ENCODE results near the gene SERPINB6.
"Not testable (repeated sequence)": the region's sequence is repeated elsewhere in the genome, so short reads cannot be mapped to it uniquely, and the experiment has no call there.

The SERPINB6 gene

DNA sequence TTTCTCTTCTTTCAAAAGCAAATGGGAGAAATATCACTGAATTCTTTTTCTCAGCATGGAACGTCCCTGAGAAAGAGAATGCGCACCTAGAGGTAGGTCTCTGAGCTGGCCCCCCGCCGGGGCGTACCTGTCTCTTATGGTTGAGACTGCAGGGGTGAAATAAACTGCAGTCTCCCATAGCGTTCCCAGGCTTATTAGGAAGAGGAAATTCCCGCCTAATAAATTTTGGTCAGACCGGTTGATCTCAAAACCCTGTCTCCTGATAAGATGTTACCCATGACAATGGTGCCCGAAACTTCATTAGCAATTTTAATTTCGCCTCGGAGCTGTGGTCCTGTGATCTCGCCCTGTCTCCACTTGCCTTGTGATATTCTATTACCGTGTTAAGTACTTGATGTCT is 43.4 kb downstream of the SERPINB6 start:
- in situ Hi-C loops (cut with HindIII; ENCODE audit: low pct_ligation_motif_present, low pct_unique_long_range_greater_than_20kb, low sequenced_read_pairs); DNase-seq: not testable (repeated sequence)

DNA sequence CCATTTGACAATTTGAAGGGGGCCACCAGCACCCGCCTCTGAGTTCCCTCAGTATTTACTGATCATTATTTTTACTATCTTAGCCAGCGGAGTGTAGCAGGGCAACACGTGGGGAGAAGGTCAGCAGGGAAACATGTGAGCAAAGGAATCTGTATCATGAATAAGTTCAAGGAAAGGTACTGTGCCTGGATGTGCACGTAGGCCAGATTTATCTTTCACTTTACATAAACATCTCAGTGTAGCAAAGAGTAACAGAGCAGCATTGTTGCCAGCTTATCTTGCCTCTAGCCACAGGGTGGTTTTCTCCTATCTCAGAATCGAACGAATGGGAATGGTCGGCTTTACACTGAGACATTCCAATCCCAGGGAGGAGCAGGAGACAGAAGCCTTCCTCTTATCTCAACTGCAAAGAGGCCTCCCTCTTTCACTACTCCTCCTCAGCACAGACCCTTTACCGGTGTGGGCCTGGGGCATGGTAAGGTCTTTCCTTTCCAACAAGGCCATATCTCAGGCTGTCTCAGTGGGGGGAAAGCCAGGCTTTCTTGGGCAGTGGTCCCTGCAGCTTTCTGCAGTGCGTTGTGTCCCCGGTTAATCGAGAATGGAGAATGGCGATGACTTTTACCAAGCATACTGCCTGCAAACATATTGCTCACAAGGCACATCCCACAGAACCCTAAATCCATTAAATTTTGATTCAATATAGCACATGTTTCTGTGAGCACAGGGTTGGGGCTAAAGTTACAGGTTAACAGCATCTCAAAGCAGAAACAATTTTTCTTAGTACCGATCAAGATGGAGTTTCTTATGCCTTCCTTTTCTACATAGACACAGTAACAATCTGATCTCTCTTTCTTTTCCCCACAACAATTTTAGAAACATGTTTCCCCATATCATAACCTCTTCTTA is 45.3 kb downstream of the SERPINB6 start:
- DNase-seq; in situ Hi-C loops (cut with HindIII; ENCODE audit: low pct_ligation_motif_present, low pct_unique_long_range_greater_than_20kb, low sequenced_read_pairs): not testable (repeated sequence)

DNA sequence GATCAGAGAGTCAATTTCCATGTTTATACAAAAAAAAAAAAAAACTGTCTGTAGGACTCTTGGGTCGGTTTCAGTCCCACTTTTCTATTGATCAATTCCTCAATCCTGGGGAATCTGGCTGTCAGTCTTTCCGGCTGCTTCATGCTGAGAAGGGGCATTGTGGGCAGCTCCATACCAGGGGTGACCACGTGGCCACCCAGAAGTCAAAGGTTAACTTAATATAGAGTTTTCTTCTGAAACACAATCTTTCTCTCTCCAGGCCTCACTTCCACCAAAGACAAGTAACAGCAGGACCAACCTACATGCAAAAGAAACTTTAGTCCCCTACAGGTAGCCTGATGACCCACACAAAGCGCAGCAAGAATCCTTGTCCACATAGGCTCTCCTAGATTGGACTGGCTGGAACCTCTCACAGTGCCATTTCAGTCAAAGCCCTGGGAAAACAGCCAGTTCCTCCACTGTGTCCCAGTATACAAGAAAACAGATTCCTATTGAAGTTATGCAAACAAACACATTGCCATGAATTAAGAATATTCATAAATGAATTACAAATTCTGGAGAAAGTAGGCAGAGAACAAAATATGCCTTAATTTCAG is 49.7 kb downstream of the SERPINB6 start:
- no peak for DNase-seq
- in situ Hi-C loops (cut with HindIII; ENCODE audit: low pct_ligation_motif_present, low pct_unique_long_range_greater_than_20kb, low sequenced_read_pairs): no loop called here

DNA sequence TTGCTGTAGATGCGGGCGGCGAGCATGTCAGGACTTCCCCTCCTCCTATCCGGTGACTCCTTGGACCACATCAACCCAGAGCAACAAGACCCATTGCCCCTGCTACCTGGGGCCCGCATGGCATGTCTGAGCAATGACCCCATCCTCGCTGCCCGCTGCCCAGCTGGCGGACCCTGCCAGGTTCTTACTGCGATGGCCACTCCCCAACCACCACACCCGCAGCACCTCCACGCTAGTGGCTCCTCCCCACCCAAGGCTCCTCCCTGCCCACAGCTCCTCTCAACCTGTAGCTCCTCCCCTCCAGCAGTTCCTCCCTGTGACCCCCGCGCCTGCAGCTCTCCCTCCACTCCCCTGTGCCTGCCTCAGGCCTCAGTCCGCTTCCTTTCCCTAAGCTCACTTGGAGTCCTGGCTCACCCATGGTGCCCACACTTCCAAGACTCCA is 50.7 kb downstream of the SERPINB6 start:
- DNase-seq: no peak
- in situ Hi-C loops (cut with HindIII; ENCODE audit: low pct_ligation_motif_present, low pct_unique_long_range_greater_than_20kb, low sequenced_read_pairs): no loop called here

DNA sequence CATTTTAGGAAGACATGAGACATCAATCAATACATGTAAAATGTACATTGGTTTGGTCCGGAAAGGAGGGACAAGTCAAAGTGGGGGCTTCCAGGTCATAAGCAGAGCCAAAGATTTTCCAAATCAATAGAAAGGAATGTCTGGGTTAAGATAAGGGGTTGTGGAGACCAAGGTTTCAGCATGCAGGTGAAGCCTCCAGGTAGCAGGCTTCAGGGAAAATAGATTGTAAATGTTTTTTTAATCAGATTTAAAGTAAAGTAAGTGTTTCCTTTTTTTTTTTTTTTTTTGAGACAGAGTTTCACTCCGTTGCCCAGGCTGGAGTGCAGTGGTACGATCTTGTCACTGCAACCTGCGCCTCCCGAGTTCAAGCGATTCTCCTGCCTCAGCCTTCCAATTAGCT is 51.5 kb downstream of the SERPINB6 start:
- no peak for DNase-seq
- in situ Hi-C loops (cut with HindIII; ENCODE audit: low pct_ligation_motif_present, low pct_unique_long_range_greater_than_20kb, low sequenced_read_pairs): no loop called here

DNA sequence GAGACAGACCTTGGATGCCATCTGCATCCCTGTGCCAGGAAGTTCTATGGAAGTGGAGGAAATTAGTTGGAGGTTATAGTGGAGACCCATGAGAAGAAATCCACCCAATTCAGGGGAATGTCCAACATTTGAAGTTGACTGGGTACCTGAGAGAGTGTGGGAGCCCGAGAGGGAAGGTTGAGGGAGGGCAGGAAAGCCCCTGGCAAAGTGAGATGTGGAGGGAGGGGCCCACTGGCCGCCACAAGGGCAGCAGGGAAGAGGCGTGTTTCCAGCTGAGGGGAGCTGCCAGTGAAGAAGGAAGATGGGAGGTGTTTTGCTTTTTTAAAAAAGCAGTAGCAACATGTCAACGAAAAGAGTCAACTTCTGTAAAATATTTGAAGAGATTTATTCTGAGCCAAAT is 52.0 kb downstream of the SERPINB6 start:
- no peak for DNase-seq
- in situ Hi-C loops (cut with HindIII; ENCODE audit: low pct_ligation_motif_present, low pct_unique_long_range_greater_than_20kb, low sequenced_read_pairs): no loop called here

DNA sequence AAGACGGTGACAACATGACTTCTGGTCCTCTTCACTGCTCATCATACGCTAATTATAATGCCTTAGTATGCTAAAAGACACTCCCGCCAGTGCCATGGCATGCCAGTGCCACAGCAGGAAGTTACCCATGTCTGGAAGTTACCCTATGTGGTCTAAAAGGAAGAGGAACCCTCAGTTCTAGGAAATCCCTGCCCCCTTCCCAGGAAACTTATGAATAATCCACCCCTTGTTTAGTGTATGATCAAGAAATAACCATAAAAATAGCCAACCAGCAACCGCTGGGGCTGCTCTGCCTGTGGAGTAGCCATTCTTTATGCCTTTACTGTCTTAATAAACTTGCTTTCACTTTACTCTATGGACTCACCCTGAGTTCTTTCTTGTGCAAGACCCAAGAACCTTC is 52.4 kb downstream of the SERPINB6 start:
- in situ Hi-C loops (cut with HindIII; ENCODE audit: low pct_ligation_motif_present, low pct_unique_long_range_greater_than_20kb, low sequenced_read_pairs): no loop called here
- no peak for DNase-seq

DNA sequence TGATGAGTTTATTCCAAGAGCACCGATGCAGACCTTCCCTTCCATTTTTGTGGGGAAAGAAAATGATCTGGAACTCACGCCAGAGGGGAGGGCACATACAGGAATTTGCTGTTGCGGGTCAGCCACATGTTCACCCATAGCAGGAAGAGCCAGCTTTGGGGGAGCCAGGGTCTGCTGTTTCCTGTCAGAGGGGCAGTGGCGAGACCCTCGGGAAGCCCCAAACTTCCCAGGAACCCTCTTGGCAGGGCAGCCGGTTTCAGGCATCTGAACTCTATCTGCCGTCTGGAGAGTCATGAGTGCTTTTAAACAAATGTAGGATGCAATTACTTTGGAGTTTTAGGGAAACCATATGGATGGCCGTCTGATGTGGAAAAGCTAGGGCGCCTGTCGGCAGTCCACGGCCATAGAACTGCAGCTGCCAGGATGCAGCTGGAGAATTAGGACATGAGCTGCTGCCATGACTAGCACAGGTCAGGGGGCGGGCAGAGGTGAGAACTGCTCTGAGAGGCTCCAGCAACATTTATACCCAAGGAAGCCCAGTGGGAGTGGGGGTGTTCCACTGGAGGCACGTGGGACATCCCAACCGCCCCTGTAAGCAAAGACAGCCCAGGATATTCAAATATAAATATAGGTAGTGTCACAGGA is 53.4 kb downstream of the SERPINB6 start:
- no peak for DNase-seq
- in situ Hi-C loops (cut with HindIII; ENCODE audit: low pct_ligation_motif_present, low pct_unique_long_range_greater_than_20kb, low sequenced_read_pairs): no loop called here

DNA sequence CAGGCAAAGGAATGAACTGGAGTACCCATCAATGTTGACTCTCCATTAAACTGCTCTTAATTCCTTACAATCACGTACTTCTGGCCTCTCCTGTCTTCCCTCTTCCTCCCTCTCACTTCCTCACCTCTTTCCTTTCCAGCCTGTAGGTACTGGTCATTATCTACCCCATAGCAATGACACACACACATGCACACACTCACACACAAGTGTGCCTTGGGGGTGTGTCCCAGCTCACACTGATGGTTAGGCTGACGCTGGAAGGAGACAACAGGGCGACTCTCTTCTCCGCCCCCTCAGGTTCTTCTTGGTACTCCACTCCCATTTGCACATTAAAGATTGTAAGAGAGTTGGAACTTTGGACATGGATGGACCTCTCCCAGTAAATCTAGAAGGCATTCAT is 54.3 kb downstream of the SERPINB6 start:
- no peak for DNase-seq
- in situ Hi-C loops (cut with HindIII; ENCODE audit: low pct_ligation_motif_present, low pct_unique_long_range_greater_than_20kb, low sequenced_read_pairs): no loop called here

DNA sequence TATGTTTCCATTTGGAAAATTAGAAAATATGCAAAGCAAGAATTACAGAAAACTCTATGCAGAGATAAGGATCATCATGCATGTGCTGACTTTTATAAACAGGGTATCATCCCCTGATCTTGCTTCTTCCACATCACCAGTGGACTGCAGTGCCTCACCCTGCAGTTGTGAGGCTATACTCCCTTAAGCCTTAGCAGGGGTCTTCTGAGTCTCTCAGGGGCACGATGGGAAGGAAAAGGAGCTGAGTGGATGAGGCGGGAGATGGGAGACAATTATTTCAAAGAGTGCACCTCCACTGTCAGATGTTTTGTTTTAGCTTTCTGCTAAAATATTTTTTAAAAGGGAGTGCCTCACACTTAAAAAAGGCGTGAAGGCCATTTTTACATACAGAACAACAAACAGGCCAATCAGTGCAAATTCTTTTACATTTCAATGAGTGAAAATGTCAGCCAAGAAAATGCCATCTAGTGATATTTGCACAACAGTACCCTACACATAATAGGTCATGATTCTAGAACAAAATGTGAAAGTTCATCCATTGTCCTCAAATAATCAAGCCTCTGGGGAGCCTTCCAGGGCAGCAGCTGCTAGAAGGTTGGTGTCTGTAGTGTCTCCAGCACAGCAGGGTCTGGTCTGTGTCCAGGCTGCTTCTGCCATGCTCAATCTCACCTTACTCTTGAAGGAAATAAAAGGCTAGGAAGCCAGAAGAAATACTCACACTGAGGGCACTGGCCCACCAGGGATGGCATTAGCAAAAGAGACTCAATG is 55.0 kb downstream of the SERPINB6 start:
- in situ Hi-C loops (cut with HindIII; ENCODE audit: low pct_ligation_motif_present, low pct_unique_long_range_greater_than_20kb, low sequenced_read_pairs): no loop called here

DNA sequence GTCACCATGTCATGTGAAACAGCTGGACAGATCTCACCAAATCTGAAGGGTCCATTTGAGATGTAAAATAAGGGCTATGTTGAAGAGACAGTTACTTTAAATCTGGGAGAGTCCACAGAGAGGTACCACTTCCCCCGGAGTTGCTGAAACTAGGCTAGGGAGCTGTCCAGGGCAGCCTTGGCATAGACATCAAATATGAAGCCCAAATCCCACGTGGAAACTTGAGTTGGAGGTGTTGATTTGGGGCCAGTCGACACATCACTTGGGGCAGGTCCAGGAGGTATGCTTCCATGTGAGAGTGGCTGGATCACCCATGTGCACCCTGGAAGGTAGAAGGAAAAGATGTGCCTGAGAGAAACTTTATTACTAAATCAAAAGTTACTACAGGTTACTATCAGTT is 56.2 kb downstream of the SERPINB6 start:
- in situ Hi-C loops (cut with HindIII; ENCODE audit: low pct_ligation_motif_present, low pct_unique_long_range_greater_than_20kb, low sequenced_read_pairs): no loop called here
- no peak for DNase-seq

More for the DNA sequence above, 55.0 kb downstream of the SERPINB6 start:
- DNase-seq: no peak

DNA sequence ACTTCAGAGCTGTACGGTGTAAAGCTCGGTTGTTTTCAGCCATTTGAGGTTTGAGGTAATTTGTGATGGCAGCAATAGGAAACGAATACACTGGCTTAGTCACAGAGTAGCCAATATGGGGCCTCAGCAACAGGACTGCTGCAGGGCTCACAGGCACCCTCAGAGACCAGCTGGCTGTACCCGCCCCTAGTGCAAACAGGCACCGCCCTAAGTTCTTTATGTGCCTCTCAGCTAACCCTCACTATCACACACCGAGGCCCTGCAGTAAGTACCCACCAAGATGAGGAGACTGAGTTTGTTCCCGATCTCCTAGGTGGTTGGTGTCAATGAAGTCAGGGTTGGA is 57.1 kb downstream of the SERPINB6 start:
- no peak for DNase-seq
- in situ Hi-C loops (cut with HindIII; ENCODE audit: low pct_ligation_motif_present, low pct_unique_long_range_greater_than_20kb, low sequenced_read_pairs): no loop called here

DNA sequence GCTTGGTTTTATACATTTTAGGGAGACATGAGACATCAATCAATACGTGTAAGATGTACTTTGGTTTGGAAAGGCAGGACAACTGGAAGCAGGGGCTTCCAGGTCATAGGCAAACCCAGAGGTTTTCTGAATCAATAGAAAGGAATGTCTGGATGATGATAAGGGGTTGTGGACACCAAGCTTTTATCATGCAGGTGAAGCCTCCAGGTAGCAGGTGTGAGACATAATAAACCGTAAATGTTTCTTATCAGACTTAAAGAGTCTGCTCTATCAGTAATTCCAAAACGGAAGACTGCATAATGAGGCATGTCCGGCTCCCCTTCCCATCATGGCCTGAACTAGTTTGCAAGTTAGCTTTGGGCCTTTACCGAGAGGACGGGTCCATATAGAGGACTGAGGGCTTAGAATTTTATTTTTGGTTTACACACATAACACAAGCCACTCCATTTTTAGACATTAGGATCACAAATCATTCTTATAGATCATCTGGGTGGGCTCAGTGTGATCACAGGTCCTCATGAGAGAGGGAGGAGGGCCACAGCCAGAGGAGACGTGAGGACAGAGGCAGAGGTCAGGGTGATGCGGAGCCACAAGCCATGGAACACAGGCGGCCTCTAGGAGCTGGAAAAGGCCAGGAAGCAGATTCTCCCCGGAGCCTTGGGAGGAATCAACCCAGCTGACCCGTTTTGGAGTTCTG is 57.6 kb downstream of the SERPINB6 start:
- in situ Hi-C loops (cut with HindIII; ENCODE audit: low pct_ligation_motif_present, low pct_unique_long_range_greater_than_20kb, low sequenced_read_pairs): no loop called here
- DNase-seq: no peak

DNA sequence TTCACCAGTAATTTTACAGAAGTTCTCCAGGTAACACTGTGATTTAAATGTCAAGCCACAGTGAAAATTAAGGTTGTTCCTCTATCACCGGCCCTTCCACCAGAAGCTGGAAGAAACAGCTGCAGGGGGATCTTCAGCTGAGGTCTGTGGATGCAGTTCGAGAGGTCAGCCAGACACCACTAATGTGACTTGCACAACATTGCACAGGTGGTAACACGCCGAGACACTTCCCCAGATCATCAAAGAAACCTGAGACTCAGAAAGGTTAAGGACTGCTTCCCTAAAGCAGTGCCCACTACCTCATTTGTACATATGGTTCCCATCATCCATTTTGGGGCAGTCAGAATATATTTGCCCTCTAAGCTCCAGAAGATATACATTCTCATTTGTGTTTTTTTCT is 60.2 kb downstream of the SERPINB6 start:
- DNase-seq: no peak
- in situ Hi-C loops (cut with HindIII; ENCODE audit: low pct_ligation_motif_present, low pct_unique_long_range_greater_than_20kb, low sequenced_read_pairs): no loop called here

DNA sequence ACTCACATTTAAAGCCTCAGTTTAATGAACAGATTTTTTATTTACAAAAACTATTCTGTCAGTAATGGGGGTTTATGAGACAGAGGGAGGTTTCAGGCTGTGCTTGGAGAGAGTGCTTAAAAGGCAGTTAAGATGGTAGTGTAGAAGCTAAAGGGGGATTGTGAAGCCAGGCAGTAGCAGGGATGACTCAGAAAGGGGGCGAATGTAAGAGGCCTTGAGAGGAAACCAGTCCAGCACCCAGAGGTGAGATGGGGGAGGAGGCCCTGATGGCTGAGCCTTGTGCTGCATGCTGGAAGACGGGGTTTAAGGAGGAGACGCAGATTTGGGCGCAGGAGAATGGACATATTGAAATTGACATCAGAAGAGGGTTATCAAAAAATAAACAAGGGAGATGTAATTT is 61.6 kb downstream of the SERPINB6 start:
- DNase-seq: no peak
- in situ Hi-C loops (cut with HindIII; ENCODE audit: low pct_ligation_motif_present, low pct_unique_long_range_greater_than_20kb, low sequenced_read_pairs): no loop called here

DNA sequence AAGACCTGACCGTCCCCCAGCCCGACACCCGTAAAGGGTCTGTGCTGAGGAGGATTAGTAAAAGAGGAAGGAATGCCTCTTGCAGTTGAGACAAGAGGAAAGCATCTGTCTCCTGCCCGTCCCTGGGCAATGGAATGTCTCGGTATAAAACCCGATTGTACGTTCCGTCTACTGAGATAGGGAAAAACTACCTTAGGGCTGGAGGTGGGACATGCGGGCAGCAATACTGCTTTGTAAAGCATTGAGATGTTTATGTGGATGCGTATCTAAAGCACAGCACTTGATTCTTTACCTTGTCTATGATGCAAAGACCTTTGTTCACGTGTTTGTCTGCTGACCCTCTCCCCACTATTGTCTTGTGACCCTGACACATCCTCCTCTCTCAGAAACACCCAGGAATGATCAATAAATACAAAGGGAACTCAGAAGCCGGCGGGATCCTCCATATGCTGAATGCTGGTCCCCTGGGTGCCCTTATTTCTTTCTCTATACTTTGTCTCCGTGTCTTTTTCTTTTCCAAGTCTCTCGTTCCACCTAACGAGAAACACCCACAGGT is 62.2 kb downstream of the SERPINB6 start:
- DNase-seq; in situ Hi-C loops (cut with HindIII; ENCODE audit: low pct_ligation_motif_present, low pct_unique_long_range_greater_than_20kb, low sequenced_read_pairs): not testable (repeated sequence)

DNA sequence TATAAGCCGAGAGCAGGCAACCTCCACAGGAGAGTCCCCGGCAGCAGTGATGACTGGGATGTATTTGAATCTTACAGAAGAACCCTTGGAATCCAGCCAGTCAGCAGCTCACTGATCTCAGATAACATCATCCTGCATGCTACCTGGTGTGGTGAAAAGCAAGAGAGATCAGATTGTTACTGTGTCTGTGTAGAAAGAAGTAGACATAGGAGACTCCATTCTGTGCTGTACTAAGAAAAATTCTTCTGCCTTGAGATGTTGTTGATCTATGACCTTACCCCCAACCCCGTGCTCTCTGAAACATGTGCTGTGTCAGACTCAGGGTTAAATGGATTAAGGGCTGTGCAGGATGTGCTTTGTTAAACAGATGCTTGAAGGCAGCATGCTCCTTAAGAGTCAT is 62.9 kb downstream of the SERPINB6 start:
- in situ Hi-C loops (cut with HindIII; ENCODE audit: low pct_ligation_motif_present, low pct_unique_long_range_greater_than_20kb, low sequenced_read_pairs); DNase-seq: not testable (repeated sequence)

Data from ACHN (cell line).